Uterus (tissue), 2 donors: ENCODE results near the gene VKORC1L1.
"Not testable (repeated sequence)": the region's sequence is repeated elsewhere in the genome, so short reads cannot be mapped to it uniquely, and the experiment has no call there.

Experiments
- POLR2A ChIP-seq, 2 donors: fragments of 450-650 bp; IDR thresholded peaks; one replicate each; pipeline ENCODE4 v1.6.1; 2016; ENCODE audit warnings: antibody characterized with exemption in 2 of 2, mild to moderate bottlenecking in 1 of 2, moderate library complexity in 1 of 2
- TF ChIP-seq, protein P1 (sequence below), 4 experiments: fragments of 200-600 bp in 2 of 4; fragments of 450-650 bp in 2 of 4; sonication (generic) in 2 of 4; IDR thresholded peaks; one replicate each; pipeline ENCODE4 v1.5.1; 2016 to 2019; ENCODE audit warnings: antibody characterized with exemption in 4 of 4, mild to moderate bottlenecking in 2 of 4, moderate library complexity in 1 of 4

DNA sequence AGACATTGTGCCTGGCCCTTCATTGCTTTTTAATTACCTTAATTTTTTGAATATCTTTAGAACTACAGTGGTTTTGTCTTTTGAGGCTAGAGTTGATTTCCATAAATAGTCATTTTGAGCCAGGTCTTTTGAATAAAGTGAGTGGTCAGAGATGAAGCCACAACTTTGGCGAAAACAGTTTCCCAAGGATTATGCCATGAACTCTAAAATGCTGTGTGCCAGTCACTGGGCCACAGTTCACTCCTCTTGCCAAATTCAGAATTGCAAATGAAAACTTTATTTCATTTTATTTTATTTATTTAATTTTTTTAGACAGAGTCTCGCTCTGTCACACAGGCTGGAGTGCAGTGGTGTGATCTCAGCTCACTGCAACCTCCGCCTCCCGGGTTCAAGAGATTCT lies 14.2 kb upstream of the VKORC1L1 start:
- TF ChIP-seq, protein P1, sequence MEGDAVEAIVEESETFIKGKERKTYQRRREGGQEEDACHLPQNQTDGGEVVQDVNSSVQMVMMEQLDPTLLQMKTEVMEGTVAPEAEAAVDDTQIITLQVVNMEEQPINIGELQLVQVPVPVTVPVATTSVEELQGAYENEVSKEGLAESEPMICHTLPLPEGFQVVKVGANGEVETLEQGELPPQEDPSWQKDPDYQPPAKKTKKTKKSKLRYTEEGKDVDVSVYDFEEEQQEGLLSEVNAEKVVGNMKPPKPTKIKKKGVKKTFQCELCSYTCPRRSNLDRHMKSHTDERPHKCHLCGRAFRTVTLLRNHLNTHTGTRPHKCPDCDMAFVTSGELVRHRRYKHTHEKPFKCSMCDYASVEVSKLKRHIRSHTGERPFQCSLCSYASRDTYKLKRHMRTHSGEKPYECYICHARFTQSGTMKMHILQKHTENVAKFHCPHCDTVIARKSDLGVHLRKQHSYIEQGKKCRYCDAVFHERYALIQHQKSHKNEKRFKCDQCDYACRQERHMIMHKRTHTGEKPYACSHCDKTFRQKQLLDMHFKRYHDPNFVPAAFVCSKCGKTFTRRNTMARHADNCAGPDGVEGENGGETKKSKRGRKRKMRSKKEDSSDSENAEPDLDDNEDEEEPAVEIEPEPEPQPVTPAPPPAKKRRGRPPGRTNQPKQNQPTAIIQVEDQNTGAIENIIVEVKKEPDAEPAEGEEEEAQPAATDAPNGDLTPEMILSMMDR (IDR thresholded peaks at IDR 0.05) = not testable (repeated sequence)
- not testable (repeated sequence) for TF ChIP-seq POLR2A (IDR thresholded peaks at IDR 0.05)
